Spleen (tissue), 7 donors: ENCODE measurements around the gene UQCR11.

Experiments used
- CTCF ChIP-seq, 11 experiments: fragments of 200-600 bp in 7 of 11; fragments of 450-650 bp in 4 of 11; sonication (generic) in 4 of 11; IDR thresholded peaks in 8 of 11; conservative IDR thresholded peaks in 3 of 11; 1 replicate in 7 of 11; 2 replicates in 4 of 11; pipeline versions ENCODE4 v1.4.0 to v1.8.0; 2016 to 2021; ENCODE audit warnings: antibody characterized with exemption in 11 of 11, inconsistent platforms in 4 of 11, mild to moderate bottlenecking in 1 of 11
- POLR2A ChIP-seq, 3 donors: fragments of 450-650 bp; IDR thresholded peaks; one replicate each; pipeline ENCODE4 v1.5.1; 2017; ENCODE audit warnings: antibody characterized with exemption in 3 of 3, mild to moderate bottlenecking in 1 of 3
- POLR2AphosphoS5 ChIP-seq, 3 donors: sonication (generic); formaldehyde crosslinking; IDR thresholded peaks; one replicate each; pipeline ENCODE4 v1.5.1; 2017; ENCODE audit warnings: antibody characterized with exemption in 3 of 3
- donor health status: DM: no; HTN: no; CAD: no; lungs with moderate emphysema.
- donor health status: DM: no; HTN: no; CAD: no.
- donor health status: DM: no; HTN: no; CAD: no.

- TF ChIP-seq POLR2A (IDR thresholded peaks at IDR 0.05) (no peak), CTCF (IDR thresholded peaks at IDR 0.05 in 8 of 11, conservative IDR thresholded peaks at IDR 0.05 in 3 of 11) (no peak), POLR2AphosphoS5 (IDR thresholded peaks at IDR 0.05) (no peak)
Observed at GRCh38 chr19:1648459-1648849, 43.2 kb upstream of the UQCR11 start.
